Mesothelial cell of epicardium (in vitro differentiated cells): ENCODE results near the gene RAB27B. TPM values are rescaled to one million over a fixed set of nuclear protein-coding genes. Genes with fewer than 3 reads are reported as not detected.
"Not testable (repeated sequence)": the region's sequence is repeated elsewhere in the genome, so short reads cannot be mapped to it uniquely, and the experiment has no call there.

ENCODE experiments used
- DNase-seq, 2 experiments: peaks; one replicate each; pipeline ENCODE4 v3.0.0; 2021; ENCODE audit warnings: low spot score in 2 of 2; ENCODE audit not compliant: unreplicated experiment in 2 of 2
- H3K27ac Mint-ChIP-seq: 2 replicates; pipeline ENCODE4 v1.8.0; 2021; ENCODE audit warnings: mixed read lengths
- H3K27me3 Mint-ChIP-seq: 2 replicates; pipeline ENCODE4 v1.8.0; 2021; ENCODE audit warnings: low read depth, mixed read lengths
- H3K36me3 Mint-ChIP-seq: 2 replicates; pipeline ENCODE4 v1.8.0; 2021; ENCODE audit warnings: mixed read lengths
- H3K4me1 Mint-ChIP-seq: 2 replicates; pipeline ENCODE4 v1.8.0; 2021; ENCODE audit warnings: mixed read lengths
- H3K4me3 Mint-ChIP-seq: 2 replicates; pipeline ENCODE4 v1.8.0; 2021; ENCODE audit warnings: mild to moderate bottlenecking, moderate library complexity, mixed read lengths
- H3K9me3 Mint-ChIP-seq: 2 replicates; pipeline ENCODE4 v1.8.0; 2021; ENCODE audit warnings: mixed read lengths
- CTCF ChIP-seq: fragments of 200-600 bp; sonication (generic); IDR thresholded peaks from one replicate; pipeline ENCODE4 v1.5.0; 2021; ENCODE audit warnings: antibody characterized with exemption; ENCODE audit not compliant: unreplicated experiment
- total RNA-seq: library from RNA; stranded (reverse); gene quantifications from 3 replicates; pipeline ENCODE4 v1.2.1, GENCODE V29; 2021

The RAB27B gene
- total RNA-seq, 1 donor from 2014 or later = 0.98 TPM

- Mint-ChIP-seq H3K27me3 (peaks cover 12% of the 10 kb centered on the region), H3K4me1 (peaks cover 10% of the 10 kb centered on the region), H3K9me3 (no peaks in the 10 kb centered on the region), H3K27ac (no peak overlapping the region), H3K36me3 (no peaks in the 10 kb centered on the region), H3K4me3 (no peak overlapping the region)
- no peak for TF ChIP-seq CTCF
- no peak for DNase-seq
Measured at GRCh38 chr18:54806526-54806925, 21.8 kb upstream of the RAB27B start.

DNA sequence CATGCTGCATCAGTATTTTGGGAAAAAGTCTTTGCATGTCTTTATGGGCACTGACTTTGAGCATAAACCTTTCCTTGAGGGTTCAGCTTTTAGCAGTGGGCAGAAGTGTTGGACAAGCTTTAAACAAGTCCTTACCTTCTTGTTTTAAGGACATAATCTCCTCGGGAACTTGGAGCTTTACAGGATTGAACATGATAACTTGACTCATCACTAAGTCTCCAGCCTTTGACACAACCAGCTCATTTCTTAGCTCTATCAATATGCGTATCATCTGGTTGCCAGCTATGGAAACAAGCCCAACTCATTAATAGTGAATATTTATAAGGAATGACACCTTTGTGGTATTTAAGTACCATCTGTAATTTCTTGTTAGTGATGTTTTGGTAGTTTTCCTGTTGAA is 21.0 kb upstream of the RAB27B start:
- Mint-ChIP-seq H3K4me1 (peaks cover 10% of the 10 kb centered on the region), H3K9me3 (no peaks in the 10 kb centered on the region)
- TF ChIP-seq CTCF = no peak

GRCh38 chr18:54810662-54811061 is 17.6 kb upstream of the RAB27B start:
- not testable (repeated sequence) for H3K27me3 Mint-ChIP-seq, H3K36me3 Mint-ChIP-seq, H3K9me3 Mint-ChIP-seq, H3K4me1 Mint-ChIP-seq, DNase-seq, H3K4me3 Mint-ChIP-seq, H3K27ac Mint-ChIP-seq

More for the DNA sequence above, 21.0 kb upstream of the RAB27B start:
- H3K4me3 Mint-ChIP-seq = no peak overlapping the region
- peaks cover 9% of the 10 kb centered on the region for H3K27me3 Mint-ChIP-seq
- DNase-seq = no peak
- H3K27ac Mint-ChIP-seq = no peak overlapping the region
- H3K36me3 Mint-ChIP-seq = no peaks in the 10 kb centered on the region

DNA sequence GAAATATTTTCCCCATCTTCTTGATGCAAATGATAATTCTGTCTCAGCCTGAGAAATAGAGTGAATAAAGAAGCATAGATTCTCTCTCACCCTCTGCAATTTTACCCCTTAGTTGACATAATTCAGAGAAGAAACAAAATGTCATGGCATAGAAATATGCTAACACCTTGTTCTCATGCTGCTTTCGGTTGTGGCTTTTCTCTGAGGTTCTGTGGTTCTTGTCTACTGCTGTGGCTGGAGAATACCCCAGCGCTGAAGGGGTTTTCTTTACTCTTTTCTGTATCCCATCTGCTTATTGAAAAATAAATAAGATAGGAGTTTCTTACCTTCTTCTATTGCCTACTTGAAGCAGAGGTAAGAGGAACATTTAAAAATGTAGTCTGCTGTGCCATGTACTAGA is 15.4 kb upstream of the RAB27B start:
- H3K9me3 Mint-ChIP-seq = no peaks in the 10 kb centered on the region
- no peak for DNase-seq
- no peak for TF ChIP-seq CTCF
- no peak overlapping the region for H3K27ac Mint-ChIP-seq
- no peaks in the 10 kb centered on the region for H3K36me3 Mint-ChIP-seq
- H3K4me1 Mint-ChIP-seq = no peaks in the 10 kb centered on the region
- H3K4me3 Mint-ChIP-seq = no peak overlapping the region
- H3K27me3 Mint-ChIP-seq = peaks cover 12% of the 10 kb centered on the region

GRCh38 chr18:54813305-54813704 is 15.0 kb upstream of the RAB27B start:
- Mint-ChIP-seq H3K9me3 (no peaks in the 10 kb centered on the region), H3K4me1 (no peaks in the 10 kb centered on the region), H3K27me3 (peaks cover 15% of the 10 kb centered on the region), H3K27ac (no peak overlapping the region), H3K36me3 (no peaks in the 10 kb centered on the region), H3K4me3 (no peak overlapping the region)
- DNase-seq = no peak
- TF ChIP-seq CTCF = no peak

DNA sequence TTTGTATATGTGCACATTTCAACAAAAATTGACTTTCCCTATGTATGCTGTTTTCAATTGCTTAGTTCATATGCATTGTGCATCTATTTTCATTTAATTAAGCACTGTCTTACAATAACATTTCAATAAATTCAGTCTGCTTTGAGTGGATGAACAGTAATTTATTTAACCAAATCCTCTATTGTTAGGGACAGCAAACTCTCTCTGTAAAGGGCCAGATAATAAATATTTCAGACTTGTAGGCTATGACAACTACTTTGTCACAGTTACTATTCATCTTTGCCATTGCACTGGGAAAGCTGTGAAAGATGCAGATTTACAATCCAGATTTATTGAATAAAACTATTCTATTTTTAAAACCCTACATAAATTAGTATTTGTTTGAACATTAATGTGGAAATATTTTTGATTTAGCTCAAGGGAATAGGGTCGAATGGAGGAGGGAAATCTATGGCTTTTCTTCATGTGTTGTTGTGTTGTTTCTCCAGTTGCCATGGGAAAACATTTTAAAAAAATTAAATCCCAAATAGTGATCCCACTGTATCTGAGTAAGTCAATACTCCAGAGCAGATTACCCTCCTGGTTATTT is 14.2 kb upstream of the RAB27B start:
- TF ChIP-seq CTCF = no peak
- Mint-ChIP-seq H3K27me3 (peaks cover 17% of the 10 kb centered on the region), H3K36me3 (no peaks in the 10 kb centered on the region), H3K9me3 (no peaks in the 10 kb centered on the region), H3K27ac (no peak overlapping the region), H3K4me1 (no peaks in the 10 kb centered on the region), H3K4me3 (no peak overlapping the region)
- DNase-seq = no peak
